MCF 10A (cell line): ENCODE measurements around the gene TULP4. TPM values are rescaled to one million over a fixed set of nuclear protein-coding genes. Genes with fewer than 3 reads are reported as not detected.

ENCODE experiments used
- BruUV-seq: library from RNA; stranded (reverse); fragments of 400-500 nt; replicated peaks from 2 replicates; lab custom pipeline; 2021; lab: Mats Ljungman, UMichigan
- CTCF ChIA-PET: fragments of 300-600 bp; sonication (Branson Sonifier 250); formaldehyde crosslinking; extraction: SDS; loops from one replicate; lab custom pipeline; 2021; ENCODE audit warnings: antibody characterized with exemption, inconsistent platforms; lab: Yijun Ruan, JAX
- POLR2A ChIA-PET: fragments of 300-600, 350-650 bp; sonication (Branson Sonifier 250); formaldehyde crosslinking; extraction: SDS; loops from one replicate; lab custom pipeline; 2020; ENCODE audit warnings: antibody characterized with exemption, inconsistent platforms; lab: Yijun Ruan, JAX
- DNase-seq: peaks from one replicate; pipeline ENCODE4 v3.0.0-alpha.2; 2018; ENCODE audit not compliant: unreplicated experiment
- H3K27ac Mint-ChIP-seq: one replicate; pipeline ENCODE4 v1.8.0; 2022; ENCODE audit warnings: mild to moderate bottlenecking, low read depth, mixed read lengths; ENCODE audit not compliant: unreplicated experiment
- H3K27me3 Mint-ChIP-seq: one replicate; pipeline ENCODE4 v1.8.0; 2022; ENCODE audit warnings: mixed read lengths; ENCODE audit not compliant: insufficient read depth, unreplicated experiment
- H3K36me3 Mint-ChIP-seq: one replicate; pipeline ENCODE4 v1.8.0; 2022; ENCODE audit warnings: mild to moderate bottlenecking, moderate library complexity, mixed read lengths; ENCODE audit not compliant: insufficient read depth, unreplicated experiment
- H3K4me1 Mint-ChIP-seq: one replicate; pipeline ENCODE4 v1.8.0; 2022; ENCODE audit warnings: mixed read lengths; ENCODE audit not compliant: insufficient read depth, unreplicated experiment
- H3K4me3 Mint-ChIP-seq: one replicate; pipeline ENCODE4 v1.8.0; 2022; ENCODE audit warnings: mild to moderate bottlenecking, moderate library complexity, mixed read lengths; ENCODE audit not compliant: unreplicated experiment
- H3K9me3 Mint-ChIP-seq: one replicate; pipeline ENCODE4 v1.8.0; 2022; ENCODE audit warnings: mixed read lengths; ENCODE audit not compliant: unreplicated experiment
- CTCF ChIP-seq: fragments of 200-600 bp; IDR thresholded peaks from one replicate; pipeline ENCODE4 v1.8.0; 2022; ENCODE audit warnings: antibody characterized with exemption, mild to moderate bottlenecking; ENCODE audit not compliant: unreplicated experiment
- intact Hi-C: fragments of 100-400 bp; cut with micrococcal nuclease; formaldehyde crosslinking; loops from 2 replicates; pipeline ENCODE4 v1.14.1; 2022
- total RNA-seq: library from RNA; stranded (reverse); gene quantifications from 2 replicates; pipeline ENCODE4 v1.2.3, GENCODE V29; 2022

Gene TULP4
- total RNA-seq, 1 experiment from 2014 or later: 64.2 TPM

- H3K4me3 Mint-ChIP-seq: no peak overlapping the region
- no TSS peak for BruUV-seq
- ChIA-PET POLR2A (no interaction called here), CTCF (interaction anchor here (0.6 to 0.9 kb wide), 3 partner anchors 9 to 641 kb away, joined by 3 to 6 read pairs (median 3); no protein-coding TSS in a partner anchor)
- no peaks in the 10 kb centered on the region for H3K4me1 Mint-ChIP-seq
- no peak for DNase-seq
- intact Hi-C loops: no loop called here
- no peaks in the 10 kb centered on the region for H3K27me3 Mint-ChIP-seq
- no peaks in the 10 kb centered on the region for H3K9me3 Mint-ChIP-seq
- TF ChIP-seq CTCF: no peak
- no peak overlapping the region for H3K27ac Mint-ChIP-seq
- peaks cover 30% of the 10 kb centered on the region for H3K36me3 Mint-ChIP-seq
These were observed 197.2 kb downstream of the TULP4 start for GRCh38 chr6:158509465-158509864.

GRCh38 chr6:158512809-158513208 lies 200.5 kb downstream of the TULP4 start:
- Mint-ChIP-seq H3K27ac (no peak overlapping the region), H3K36me3 (peaks cover 8% of the 10 kb centered on the region), H3K4me1 (no peaks in the 10 kb centered on the region), H3K27me3 (no peaks in the 10 kb centered on the region), H3K9me3 (no peaks in the 10 kb centered on the region), H3K4me3 (no peak overlapping the region)
- POLR2A ChIA-PET: no interaction called here
- no peak for TF ChIP-seq CTCF
- CTCF ChIA-PET: interaction anchor here (0.6 to 1.8 kb wide), 4 partner anchors 13 to 292 kb away, joined by 3 to 5 read pairs (median 4); no protein-coding TSS in a partner anchor
- no peak for DNase-seq
- intact Hi-C loops: loop anchor here (10.0 kb wide), 1 partner anchor 92 kb away; no protein-coding TSS in a partner anchor
- no TSS peak for BruUV-seq

- no TSS peak for BruUV-seq
- H3K9me3 Mint-ChIP-seq: no peaks in the 10 kb centered on the region
- intact Hi-C loops: loop anchor here (10.0 kb wide), 1 partner anchor 91 kb away; no protein-coding TSS in a partner anchor
- ChIA-PET CTCF (interaction anchor here (1.8 kb wide), 1 partner anchor 293 kb away, joined by 5 read pairs; no protein-coding TSS in a partner anchor), POLR2A (no interaction called here)
- H3K4me1 Mint-ChIP-seq: no peaks in the 10 kb centered on the region
- H3K27ac Mint-ChIP-seq: no peak overlapping the region
- TF ChIP-seq CTCF: no peak
- H3K4me3 Mint-ChIP-seq: no peak overlapping the region
- H3K36me3 Mint-ChIP-seq: peaks cover 6% of the 10 kb centered on the region
- DNase-seq: no peak
- no peaks in the 10 kb centered on the region for H3K27me3 Mint-ChIP-seq
These were observed 201.9 kb downstream of the TULP4 start for GRCh38 chr6:158514176-158514575.

- Mint-ChIP-seq H3K27ac (no peak overlapping the region), H3K4me1 (no peaks in the 10 kb centered on the region), H3K9me3 (no peaks in the 10 kb centered on the region), H3K4me3 (no peak overlapping the region), H3K27me3 (no peaks in the 10 kb centered on the region), H3K36me3 (peaks cover 6% of the 10 kb centered on the region)
- TF ChIP-seq CTCF: no peak
- BruUV-seq: no TSS peak
- no peak for DNase-seq
- intact Hi-C loops: loop anchor here (10.0 kb wide), 1 partner anchor 90 kb away; no protein-coding TSS in a partner anchor
- CTCF ChIA-PET: no interaction called here
- POLR2A ChIA-PET: no interaction called here
These were observed 202.7 kb downstream of the TULP4 start for GRCh38 chr6:158514991-158515390.
